OCI-LY3 (cell line): ENCODE results near the gene C1RL.

ENCODE experiments used
- CTCF ChIP-seq: fragments of 200-600, 300-600 bp; sonication (generic); IDR thresholded peaks from 2 replicates; pipeline ENCODE4 v1.5.1; 2014; ENCODE audit warnings: antibody characterized with exemption, low read length, low read depth
- EZH2phosphoT487 ChIP-seq: fragments of 200-600 bp; shearing (Covaris generic); IDR thresholded peaks from 2 replicates; pipeline ENCODE4 v1.6.1; 2018; ENCODE audit warnings: antibody characterized with exemption, mixed run types, low read depth

- no peak for TF ChIP-seq CTCF
- no peak for TF ChIP-seq EZH2phosphoT487
Observed at GRCh38 chr12:7150356-7150755, 41.3 kb upstream of the C1RL start.
